HepG2 (cell line): ENCODE results near the gene XPR1. TPM values are rescaled to one million over a fixed set of nuclear protein-coding genes. Genes with fewer than 3 reads are reported as not detected.

ENCODE experiments used
- ATAC-seq: fragments of 200-7000 bp; cut with Tn5 transposase; 3 replicates; pipeline ENCODE4 v1.9.1; 2020; ENCODE audit warnings: mild to moderate bottlenecking, moderate library complexity
- BruUV-seq: library from RNA; stranded (reverse); fragments of 400-500 nt; replicated peaks from 2 replicates; lab custom pipeline; 2021; lab: Mats Ljungman, UMichigan
- CTCF ChIA-PET: fragments of 300-600 bp; formaldehyde crosslinking; extraction: SDS; loops from one replicate; lab custom pipeline; 2021; ENCODE audit warnings: low total read pairs, inconsistent platforms, low intra/inter-chr PET ratio; lab: Yijun Ruan, JAX
- POLR2A ChIA-PET: fragments of 350-600 bp; sonication (Branson Sonifier 250); formaldehyde crosslinking; loops from one replicate; lab custom pipeline; 2020; ENCODE audit warnings: antibody characterized with exemption, inconsistent platforms; lab: Yijun Ruan, JAX
- DNase-seq: peaks from one replicate; pipeline ENCODE4 v3.0.0-alpha.2; 2015; ENCODE audit warnings: low spot score
- FAIRE-seq: peaks from 3 replicates; lab custom pipeline; 2011; peaks lifted over from hg19 to GRCh38; lab: Jason Lieb, UNC
- H2AFZ ChIP-seq: one replicate; pipeline ENCODE4 v1.6.1; 2011; ENCODE audit warnings: low read length, inconsistent platforms
- H3K27ac ChIP-seq: fragments of 300-600 bp; 3 replicates; pipeline ENCODE4 v1.8.0; 2011; ENCODE audit warnings: mixed run types, mild to moderate bottlenecking, mixed read lengths, low read length, inconsistent platforms; ENCODE audit not compliant: insufficient read depth; ENCODE audit errors: extremely low read length
- H3K27me3 ChIP-seq, 2 experiments: fragments of 200-600 bp in 1 of 2; 2 replicates in 1 of 2; 3 replicates in 1 of 2; pipeline versions ENCODE4 v1.6.0 to v1.8.0; 2011; ENCODE audit warnings: low read length in 2 of 2, mild to moderate bottlenecking in 2 of 2, moderate library complexity in 2 of 2, inconsistent platforms in 1 of 2; ENCODE audit not compliant: insufficient read depth in 2 of 2, control insufficient read depth in 1 of 2
- H3K36me3 ChIP-seq, 2 experiments: fragments of 200-600 bp in 1 of 2; replicated peaks in 1 of 2; 2 replicates in 1 of 2; 3 replicates in 1 of 2; pipeline versions ENCODE4 v1.5.1 to v1.8.0; 2011; ENCODE audit warnings: low read length in 2 of 2, inconsistent platforms in 1 of 2; ENCODE audit not compliant: insufficient read depth in 2 of 2, control insufficient read depth in 1 of 2
- H3K4me1 ChIP-seq: 2 replicates; pipeline ENCODE4 v1.5.1; 2012; ENCODE audit warnings: low read length, inconsistent platforms; ENCODE audit not compliant: insufficient read depth
- H3K4me2 ChIP-seq: 2 replicates; pipeline ENCODE4 v1.6.0; 2011; ENCODE audit warnings: low read depth, low read length, inconsistent platforms
- H3K4me3 ChIP-seq, 3 experiments: fragments of 200-600 bp in 1 of 3; sonication (generic), shearing (Covaris generic) in 1 of 3; replicated peaks in 1 of 3; 2 replicates each; pipeline ENCODE4 v1.5.1; 2011 to 2016; ENCODE audit warnings: low read length in 3 of 3, inconsistent platforms in 2 of 3, low read depth in 2 of 3, mild to moderate bottlenecking in 2 of 3, control low read depth in 1 of 3, mixed read lengths in 1 of 3; ENCODE audit not compliant: insufficient read depth in 1 of 3
- H3K79me2 ChIP-seq: one replicate; pipeline ENCODE4 v1.6.1; 2011; ENCODE audit warnings: low read length, inconsistent platforms; ENCODE audit not compliant: insufficient read depth
- H3K9ac ChIP-seq: 2 replicates; pipeline ENCODE4 v1.6.0; 2011; ENCODE audit warnings: mild to moderate bottlenecking, low read depth, low read length, inconsistent platforms; ENCODE audit not compliant: insufficient read depth
- H3K9me3 ChIP-seq: 2 replicates; pipeline ENCODE4 v1.5.1; 2012; ENCODE audit warnings: mild to moderate bottlenecking, low read length
- H4K20me1 ChIP-seq: 2 replicates; pipeline ENCODE4 v1.6.0; 2011; ENCODE audit warnings: inconsistent platforms, mild to moderate bottlenecking, low read length, moderate library complexity; ENCODE audit not compliant: insufficient read depth
- ATF7 ChIP-seq, 2 experiments: fragments of 450-650 bp in 1 of 2; sonication (generic) in 1 of 2; formaldehyde crosslinking in 1 of 2; IDR thresholded peaks; 2 replicates each; pipeline versions ENCODE4 v1.4.0 to v1.6.1; 2016 to 2020; ENCODE audit warnings: antibody characterized with exemption in 1 of 2, mild to moderate bottlenecking in 1 of 2, missing genetic modification reagents in 1 of 2
- HDAC1 ChIP-seq: sonication (generic); formaldehyde crosslinking; IDR thresholded peaks from 2 replicates; pipeline ENCODE4 v1.5.1; 2020; ENCODE audit warnings: mild to moderate bottlenecking, missing genetic modification reagents
- PRMT3 ChIP-seq: sonication (generic); formaldehyde crosslinking; IDR thresholded peaks from 2 replicates; pipeline ENCODE4 v1.8.1; 2022; ENCODE audit warnings: low read depth, mild to moderate bottlenecking, moderate library complexity, missing genetic modification reagents, borderline replicate concordance
- SMAD9 ChIP-seq: sonication (generic); formaldehyde crosslinking; IDR thresholded peaks from 2 replicates; pipeline ENCODE4 v1.5.1; 2020; ENCODE audit warnings: mild to moderate bottlenecking, missing genetic modification reagents
- SOX13 ChIP-seq, 3 experiments: fragments of 450-650 bp in 1 of 3; sonication (generic) in 1 of 3; formaldehyde crosslinking in 1 of 3; IDR thresholded peaks in 2 of 3; conservative IDR thresholded peaks in 1 of 3; 2 replicates each; pipeline versions ENCODE4 v1.5.0 to v1.6.1; 2016 to 2020; ENCODE audit warnings: antibody characterized with exemption in 1 of 3, mild to moderate bottlenecking in 1 of 3, missing compliant biosample characterization in 1 of 3, missing genetic modification reagents in 1 of 3, moderate library complexity in 1 of 3
- ZNF253 ChIP-seq: sonication (generic); formaldehyde crosslinking; IDR thresholded peaks from 2 replicates; pipeline ENCODE4 v1.8.0; 2022; ENCODE audit warnings: mild to moderate bottlenecking, missing genetic modification reagents, borderline replicate concordance
- ZNF329 ChIP-seq: sonication (generic); formaldehyde crosslinking; IDR thresholded peaks from 2 replicates; pipeline ENCODE4 v1.9.0; 2021; ENCODE audit warnings: low read depth, mild to moderate bottlenecking, missing genetic modification reagents
- ZNF431 ChIP-seq: sonication (generic); formaldehyde crosslinking; IDR thresholded peaks from 2 replicates; pipeline ENCODE4 v1.9.0; 2022; ENCODE audit warnings: missing genetic modification reagents, low read depth, mild to moderate bottlenecking, borderline replicate concordance
- ZSCAN12 ChIP-seq: sonication (generic); formaldehyde crosslinking; IDR thresholded peaks from 2 replicates; pipeline ENCODE4 v1.9.0; 2021; ENCODE audit warnings: mild to moderate bottlenecking, missing genetic modification reagents
- WGBS: methylation state at CpG from one replicate; pipeline ENCODE4 v1.1.6; 2017; ENCODE audit warnings: low lambda C conversion rate; 5-methylcytosine and 5-hydroxymethylcytosine counted together
- in situ Hi-C: cut with HindIII; loops from 2 replicates; pipeline ENCODE4 v1.10.0; 2017; ENCODE audit warnings: low pct_unique_long_range_greater_than_20kb; ENCODE audit not compliant: extremely low pct_ligation_motif_present
- intact Hi-C: fragments of 100-400 bp; cut with micrococcal nuclease; formaldehyde crosslinking; loops from one replicate; pipeline ENCODE4 v1.10.0; 2022; ENCODE audit not compliant: unreplicated experiment
- polyA plus RNA-seq, 8 experiments: library from polyadenylated mRNA; depleted of rRNA in 3 of 8; stranded (reverse) in 7 of 8; unstranded in 1 of 8; fragments of >200 nt; fragmentation: Illumina TruSeq in 4 of 8; extraction: Trizol in 4 of 8; gene quantifications; 2 replicates each; pipeline versions ENCODE4 v1.2.1 to v1.2.3, GENCODE V29; 2011 to 2016; ENCODE audit warnings: low read depth in 4 of 8, missing spikeins in 1 of 8, mixed read lengths in 1 of 8; ENCODE audit not compliant: insufficient read depth in 1 of 8
- total RNA-seq, 5 experiments: library from RNA; depleted of rRNA; stranded (reverse); fragments of >200 nt; fragmentation: Illumina TruSeq; extraction: Trizol; gene quantifications; 2 replicates each; pipeline ENCODE4 v1.2.3, GENCODE V29; 2016; ENCODE audit warnings: low read depth in 1 of 5
- TF ChIP-seq, protein P1 (sequence below): IDR thresholded peaks from 2 replicates; pipeline ENCODE4 v1.6.1; 2016

Gene XPR1
- total and polyA plus RNA-seq, 2 of the 13 experiments (the other 11 are each of a cell fraction or from before 2014, with no cell fraction given), result 22.3 to 23.6 TPM

DNA sequence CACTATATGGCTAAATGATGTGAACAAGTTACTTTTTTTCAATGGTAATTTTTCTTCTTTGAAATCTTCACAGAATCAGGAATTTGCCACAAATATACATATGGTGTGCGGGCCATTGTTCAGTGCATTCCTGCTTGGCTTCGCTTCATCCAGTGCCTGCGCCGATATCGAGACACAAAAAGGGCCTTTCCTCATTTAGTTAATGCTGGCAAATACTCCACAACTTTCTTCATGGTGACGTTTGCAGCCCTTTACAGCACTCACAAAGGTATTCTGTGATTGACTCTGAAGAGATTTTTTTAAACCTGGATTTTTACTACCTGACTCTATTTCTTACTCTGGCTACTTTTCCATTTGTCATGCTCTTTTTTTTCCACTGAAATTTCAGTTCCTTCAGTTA is 204.6 kb downstream of the XPR1 start:
- ChIA-PET CTCF (no interaction called here), POLR2A (no interaction called here)
- peaks cover 0 to 1% of the 10 kb centered on the region in 2 experiments; a peak in 2 of 5 replicates for H3K36me3 ChIP-seq
- DNase-seq, result no peak
- no peaks in the 10 kb centered on the region for H3K27me3 ChIP-seq
- no peak overlapping the region for H3K9ac ChIP-seq
- no peak for FAIRE-seq
- no peak overlapping the region for H2AFZ ChIP-seq
- in situ Hi-C loops, result no loop called here
- no peak overlapping the region for H3K4me2 ChIP-seq
- H3K27ac ChIP-seq, result no peak overlapping the region
- H3K79me2 ChIP-seq, result no peaks in the 10 kb centered on the region
- ATAC-seq, result no peak
- H3K4me1 ChIP-seq, result no peaks in the 10 kb centered on the region
- no TSS peak for BruUV-seq
- intact Hi-C loops, result no loop called here
- TF ChIP-seq ZNF253 (CRISPR knock-in tag) (no peak), ZNF431 (CRISPR knock-in tag) (no peak), ZSCAN12 (CRISPR knock-in tag) (no peak), SOX13 (IDR thresholded peaks at IDR 0.05) (no peak), SOX13 (CRISPR knock-in tag; conservative IDR thresholded peaks at IDR 0.05 in 1 of 2, IDR thresholded peaks at IDR 0.05 in 1 of 2) (no peak), PRMT3 (CRISPR knock-in tag) (no peak), HDAC1 (CRISPR knock-in tag) (no peak), ATF7 (IDR thresholded peaks at IDR 0.05) (no peak), ATF7 (CRISPR knock-in tag; IDR thresholded peaks at IDR 0.05) (no peak), SMAD9 (CRISPR knock-in tag) (no peak), ZNF329 (no peak)
- TF ChIP-seq, protein P1, sequence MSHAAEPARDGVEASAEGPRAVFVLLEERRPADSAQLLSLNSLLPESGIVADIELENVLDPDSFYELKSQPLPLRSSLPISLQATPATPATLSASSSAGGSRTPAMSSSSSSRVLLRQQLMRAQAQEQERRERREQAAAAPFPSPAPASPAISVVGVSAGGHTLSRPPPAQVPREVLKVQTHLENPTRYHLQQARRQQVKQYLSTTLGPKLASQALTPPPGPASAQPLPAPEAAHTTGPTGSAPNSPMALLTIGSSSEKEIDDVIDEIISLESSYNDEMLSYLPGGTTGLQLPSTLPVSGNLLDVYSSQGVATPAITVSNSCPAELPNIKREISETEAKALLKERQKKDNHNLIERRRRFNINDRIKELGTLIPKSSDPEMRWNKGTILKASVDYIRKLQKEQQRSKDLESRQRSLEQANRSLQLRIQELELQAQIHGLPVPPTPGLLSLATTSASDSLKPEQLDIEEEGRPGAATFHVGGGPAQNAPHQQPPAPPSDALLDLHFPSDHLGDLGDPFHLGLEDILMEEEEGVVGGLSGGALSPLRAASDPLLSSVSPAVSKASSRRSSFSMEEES (CRISPR knock-in tag), result no peak
- 98% methylated on average over 6 of the region's 6 CpGs for WGBS
- H3K4me3 ChIP-seq, result no peak overlapping the region
- peaks cover 5% of the 10 kb centered on the region; the same call in 1 of the 2 replicates for H3K9me3 ChIP-seq
- no peaks in the 10 kb centered on the region for H4K20me1 ChIP-seq
